ENCODE measurements around the gene LMNTD2. TPM values are rescaled to one million over a fixed set of nuclear protein-coding genes. Genes with fewer than 3 reads are reported as not detected.

Gene LMNTD2
- total RNA-seq (2012; rRNA removed), result under 0.01 TPM in 1 of 2 replicates, not detected in the other

GRCh38 chr11:560305-561147 lies at the start of gene LMNTD2, which contains the start of gene RASSF7:
TSS of gene LMNTD2 (minus strand) at chr11:560738. CDS start at chr11:560716, 22 bp downstream.
TSS of gene RASSF7 (plus strand) at chr11:560970. CDS start at chr11:561769, 799 bp downstream.
- peaks cover 14% of the 10 kb centered on the region for H3K4me1 ChIP-seq (ENCODE audit: control insufficient read depth, insufficient read depth, low read length)
- no peaks in the 10 kb centered on the region for H3K9me3 ChIP-seq (replicated peaks; ENCODE audit: low read length)
- H3K4me3 ChIP-seq (ENCODE audit: low read length), result peak within 1 kb of the TSS; percentile 90
- no peaks in the 10 kb centered on the region for H3K36me3 ChIP-seq (ENCODE audit: insufficient read depth, low read length)
- H3K4me2 ChIP-seq (ENCODE audit: low read length), result peak within 1 kb of the TSS; percentile 98
- peaks cover 23% of the 10 kb centered on the region for H3K27me3 ChIP-seq (ENCODE audit: control insufficient read depth, insufficient read depth, low read length)
- peak within 1 kb of the TSS; percentile 63 for H3K9ac ChIP-seq (ENCODE audit: low read depth, low read length)

- H3K36me3 ChIP-seq (ENCODE audit: insufficient read depth, low read length), result peaks cover 82% of the 10 kb centered on the region
- no peak overlapping the region for H3K4me3 ChIP-seq (ENCODE audit: low read length)
- H3K4me1 ChIP-seq (ENCODE audit: control insufficient read depth, insufficient read depth, low read length), result peaks cover 18% of the 10 kb centered on the region
- no peak overlapping the region for H3K9ac ChIP-seq (ENCODE audit: low read depth, low read length)
- H3K9me3 ChIP-seq (replicated peaks; ENCODE audit: low read length), result no peaks in the 10 kb centered on the region
- H3K4me2 ChIP-seq (ENCODE audit: low read length), result no peak overlapping the region
- H3K27me3 ChIP-seq (ENCODE audit: control insufficient read depth, insufficient read depth, low read length), result no peaks in the 10 kb centered on the region
Observed at GRCh38 chr11:609341-609811, 48.8 kb upstream of the LMNTD2 start.

GRCh38 chr11:608791-609251 lies 48.3 kb upstream of the LMNTD2 start:
- Histone ChIP-seq H3K4me2 (ENCODE audit: low read length) (no peak overlapping the region), H3K4me3 (ENCODE audit: low read length) (no peak overlapping the region), H3K27me3 (ENCODE audit: control insufficient read depth, insufficient read depth, low read length) (no peaks in the 10 kb centered on the region), H3K36me3 (ENCODE audit: insufficient read depth, low read length) (peaks cover 88% of the 10 kb centered on the region), H3K9ac (ENCODE audit: low read depth, low read length) (no peak overlapping the region), H3K9me3 (replicated peaks; ENCODE audit: low read length) (no peaks in the 10 kb centered on the region), H3K4me1 (ENCODE audit: control insufficient read depth, insufficient read depth, low read length) (peaks cover 18% of the 10 kb centered on the region)

GRCh38 chr11:607971-608659 lies 47.6 kb upstream of the LMNTD2 start:
- no peak overlapping the region for H3K9ac ChIP-seq (ENCODE audit: low read depth, low read length)
- no peak overlapping the region for H3K4me2 ChIP-seq (ENCODE audit: low read length)
- no peak overlapping the region for H3K4me3 ChIP-seq (ENCODE audit: low read length)
- H3K9me3 ChIP-seq (replicated peaks; ENCODE audit: low read length), result no peaks in the 10 kb centered on the region
- peaks cover 91% of the 10 kb centered on the region for H3K36me3 ChIP-seq (ENCODE audit: insufficient read depth, low read length)
- peaks cover 18% of the 10 kb centered on the region for H3K4me1 ChIP-seq (ENCODE audit: control insufficient read depth, insufficient read depth, low read length)
- H3K27me3 ChIP-seq (ENCODE audit: control insufficient read depth, insufficient read depth, low read length), result no peaks in the 10 kb centered on the region

- Histone ChIP-seq H3K4me2 (ENCODE audit: low read length) (no peak overlapping the region), H3K36me3 (ENCODE audit: insufficient read depth, low read length) (peaks cover 87% of the 10 kb centered on the region), H3K4me3 (ENCODE audit: low read length) (no peak overlapping the region), H3K9ac (ENCODE audit: low read depth, low read length) (no peak overlapping the region), H3K4me1 (ENCODE audit: control insufficient read depth, insufficient read depth, low read length) (peaks cover 14% of the 10 kb centered on the region), H3K9me3 (replicated peaks; ENCODE audit: low read length) (no peaks in the 10 kb centered on the region), H3K27me3 (ENCODE audit: control insufficient read depth, insufficient read depth, low read length) (no peaks in the 10 kb centered on the region)
Observed at GRCh38 chr11:607020-607780, 46.7 kb upstream of the LMNTD2 start.

- Histone ChIP-seq H3K27me3 (ENCODE audit: control insufficient read depth, insufficient read depth, low read length) (no peaks in the 10 kb centered on the region), H3K4me3 (ENCODE audit: low read length) (no peak overlapping the region), H3K36me3 (ENCODE audit: insufficient read depth, low read length) (peaks cover 89% of the 10 kb centered on the region), H3K9me3 (replicated peaks; ENCODE audit: low read length) (no peaks in the 10 kb centered on the region), H3K4me1 (ENCODE audit: control insufficient read depth, insufficient read depth, low read length) (peaks cover 10% of the 10 kb centered on the region), H3K9ac (ENCODE audit: low read depth, low read length) (no peak overlapping the region), H3K4me2 (ENCODE audit: low read length) (no peak overlapping the region)
Observed at GRCh38 chr11:606245-606644, 45.7 kb upstream of the LMNTD2 start.

GRCh38 chr11:605286-606129 lies 45.0 kb upstream of the LMNTD2 start:
- H3K9ac ChIP-seq (ENCODE audit: low read depth, low read length), result no peak overlapping the region
- peaks cover 10% of the 10 kb centered on the region for H3K4me1 ChIP-seq (ENCODE audit: control insufficient read depth, insufficient read depth, low read length)
- H3K4me2 ChIP-seq (ENCODE audit: low read length), result no peak overlapping the region
- H3K4me3 ChIP-seq (ENCODE audit: low read length), result no peak overlapping the region
- H3K36me3 ChIP-seq (ENCODE audit: insufficient read depth, low read length), result peaks cover 85% of the 10 kb centered on the region
- no peaks in the 10 kb centered on the region for H3K9me3 ChIP-seq (replicated peaks; ENCODE audit: low read length)
- H3K27me3 ChIP-seq (ENCODE audit: control insufficient read depth, insufficient read depth, low read length), result no peaks in the 10 kb centered on the region

GRCh38 chr11:603154-603553 lies 42.6 kb upstream of the LMNTD2 start:
- no peak overlapping the region for H3K4me3 ChIP-seq (ENCODE audit: low read length)
- no peak overlapping the region for H3K9ac ChIP-seq (ENCODE audit: low read depth, low read length)
- H3K9me3 ChIP-seq (replicated peaks; ENCODE audit: low read length), result no peaks in the 10 kb centered on the region
- H3K4me1 ChIP-seq (ENCODE audit: control insufficient read depth, insufficient read depth, low read length), result peaks cover 10% of the 10 kb centered on the region
- H3K27me3 ChIP-seq (ENCODE audit: control insufficient read depth, insufficient read depth, low read length), result no peaks in the 10 kb centered on the region
- no peak overlapping the region for H3K4me2 ChIP-seq (ENCODE audit: low read length)
- peaks cover 84% of the 10 kb centered on the region for H3K36me3 ChIP-seq (ENCODE audit: insufficient read depth, low read length)

GRCh38 chr11:601573-602245 lies 41.2 kb upstream of the LMNTD2 start:
- no peak overlapping the region for H3K9ac ChIP-seq (ENCODE audit: low read depth, low read length)
- no peaks in the 10 kb centered on the region for H3K9me3 ChIP-seq (replicated peaks; ENCODE audit: low read length)
- no peak overlapping the region for H3K4me2 ChIP-seq (ENCODE audit: low read length)
- no peak overlapping the region for H3K4me3 ChIP-seq (ENCODE audit: low read length)
- H3K36me3 ChIP-seq (ENCODE audit: insufficient read depth, low read length), result peaks cover 82% of the 10 kb centered on the region
- H3K4me1 ChIP-seq (ENCODE audit: control insufficient read depth, insufficient read depth, low read length), result peaks cover 10% of the 10 kb centered on the region
- H3K27me3 ChIP-seq (ENCODE audit: control insufficient read depth, insufficient read depth, low read length), result no peaks in the 10 kb centered on the region

- no peaks in the 10 kb centered on the region for H3K9me3 ChIP-seq (replicated peaks; ENCODE audit: low read length)
- peaks cover 77% of the 10 kb centered on the region for H3K36me3 ChIP-seq (ENCODE audit: insufficient read depth, low read length)
- H3K4me2 ChIP-seq (ENCODE audit: low read length), result no peak overlapping the region
- no peak overlapping the region for H3K9ac ChIP-seq (ENCODE audit: low read depth, low read length)
- peaks cover 3% of the 10 kb centered on the region for H3K4me1 ChIP-seq (ENCODE audit: control insufficient read depth, insufficient read depth, low read length)
- H3K27me3 ChIP-seq (ENCODE audit: control insufficient read depth, insufficient read depth, low read length), result no peaks in the 10 kb centered on the region
- H3K4me3 ChIP-seq (ENCODE audit: low read length), result no peak overlapping the region
Observed at GRCh38 chr11:598005-598680, 37.6 kb upstream of the LMNTD2 start.

Data from skeletal muscle satellite cell (primary cell).